ENCODE data around the gene TMEFF2.

The TMEFF2 gene

GRCh38 chr2:192007581-192008228 is 187.0 kb downstream of the TMEFF2 start:
- TF ChIP-seq GATA2 (IDR thresholded peaks at IDR 0.05; ENCODE audit: low read depth, low read length) (no peak), GATA3 (IDR thresholded peaks at IDR 0.05; ENCODE audit: low read depth, low read length) (no peak)

DNA sequence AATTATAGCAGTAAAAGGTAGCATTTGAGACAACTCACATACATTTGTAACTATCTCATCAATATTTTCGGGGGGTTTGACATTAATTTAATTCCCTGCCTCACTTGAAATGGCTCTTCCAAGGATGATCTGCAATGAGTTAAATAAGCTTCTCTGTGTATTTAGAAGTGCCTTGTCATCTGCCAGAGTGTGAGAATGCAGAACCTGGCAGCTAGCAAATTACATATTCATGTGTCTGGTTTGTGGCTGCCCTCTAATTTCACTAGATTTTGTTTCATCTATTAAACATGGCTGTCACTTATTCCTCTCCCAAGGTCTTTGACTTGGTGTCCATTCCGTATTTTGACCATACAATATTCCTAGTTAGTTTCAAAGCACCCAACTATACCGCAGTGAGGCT is 189.5 kb downstream of the TMEFF2 start:
- TF ChIP-seq GATA2 (IDR thresholded peaks at IDR 0.05; ENCODE audit: low read depth, low read length) (no peak), GATA3 (IDR thresholded peaks at IDR 0.05; ENCODE audit: low read depth, low read length) (no peak)

GRCh38 chr2:192004188-192004963 is 190.4 kb downstream of the TMEFF2 start:
- no peak for TF ChIP-seq GATA2 (IDR thresholded peaks at IDR 0.05; ENCODE audit: low read depth, low read length)
- TF ChIP-seq GATA3 (IDR thresholded peaks at IDR 0.05; ENCODE audit: low read depth, low read length), result no peak

DNA sequence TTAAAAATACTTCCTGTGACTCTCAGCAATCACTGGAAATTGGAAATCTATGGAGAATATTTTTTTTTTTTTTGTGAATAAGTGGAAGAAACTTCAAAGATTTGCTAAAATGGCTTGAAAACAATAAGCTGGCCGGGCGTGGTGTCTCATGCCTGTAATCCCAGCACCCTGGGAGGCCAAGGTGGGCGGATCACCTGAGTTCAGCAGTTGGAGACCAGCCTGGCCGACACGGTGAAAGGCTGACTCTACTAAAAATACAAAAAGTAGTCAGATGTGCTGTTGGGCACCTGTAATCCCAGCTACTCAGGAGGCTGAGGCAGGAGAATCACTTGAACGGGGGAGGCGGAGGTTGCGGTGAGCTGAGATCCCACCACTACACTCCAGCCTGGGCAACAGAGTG is 192.3 kb downstream of the TMEFF2 start:
- TF ChIP-seq GATA2 (IDR thresholded peaks at IDR 0.05; ENCODE audit: low read depth, low read length), result no peak
- TF ChIP-seq GATA3 (IDR thresholded peaks at IDR 0.05; ENCODE audit: low read depth, low read length), result no peak

DNA sequence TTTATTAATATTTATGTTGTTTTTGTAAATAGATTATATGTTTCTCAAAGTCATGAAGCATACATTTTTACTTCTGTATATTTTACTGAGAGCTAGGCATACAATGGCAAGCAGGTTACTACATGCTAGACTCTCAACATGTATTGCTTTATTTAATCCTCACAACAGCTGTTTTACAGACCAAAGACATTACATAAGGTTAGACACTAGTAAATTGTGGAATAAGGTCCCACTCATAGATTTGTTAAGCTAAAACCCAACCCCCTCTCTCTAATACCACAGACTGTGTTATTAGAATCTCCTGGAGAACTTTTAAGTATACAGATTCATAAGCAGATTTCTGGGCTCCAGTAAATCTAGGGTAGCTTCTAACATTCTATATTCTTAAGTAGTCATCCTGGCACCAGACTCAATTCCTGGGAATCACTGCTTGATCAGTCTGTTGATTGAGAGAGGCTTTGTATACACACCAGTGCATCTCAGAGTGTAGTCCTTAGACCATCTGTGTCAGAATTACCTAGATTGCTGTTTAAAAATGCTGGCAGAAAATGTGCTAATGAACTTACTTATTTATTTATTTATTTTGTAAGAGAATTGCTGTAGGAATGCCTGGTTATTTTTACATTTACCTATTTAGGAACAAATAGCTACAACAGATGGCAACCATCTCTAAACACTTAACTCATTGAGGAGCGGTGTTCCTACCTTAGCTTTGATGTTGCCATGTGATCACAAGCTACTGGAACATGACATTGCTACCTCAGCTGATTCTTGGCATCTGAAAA is 194.3 kb downstream of the TMEFF2 start:
- no peak for TF ChIP-seq GATA2 (IDR thresholded peaks at IDR 0.05; ENCODE audit: low read depth, low read length)
- TF ChIP-seq GATA3 (IDR thresholded peaks at IDR 0.05; ENCODE audit: low read depth, low read length), result no peak

GRCh38 chr2:191999101-191999841 is 195.5 kb downstream of the TMEFF2 start:
- TF ChIP-seq GATA2 (IDR thresholded peaks at IDR 0.05; ENCODE audit: low read depth, low read length), result no peak
- TF ChIP-seq GATA3 (IDR thresholded peaks at IDR 0.05; ENCODE audit: low read depth, low read length), result no peak

GRCh38 chr2:191995285-191995684 is 199.4 kb downstream of the TMEFF2 start:
- TF ChIP-seq GATA2 (IDR thresholded peaks at IDR 0.05; ENCODE audit: low read depth, low read length), result no peak
- TF ChIP-seq GATA3 (IDR thresholded peaks at IDR 0.05; ENCODE audit: low read depth, low read length), result no peak

GRCh38 chr2:191994749-191995148 is 200.0 kb downstream of the TMEFF2 start:
- TF ChIP-seq GATA2 (IDR thresholded peaks at IDR 0.05; ENCODE audit: low read depth, low read length) (no peak), GATA3 (IDR thresholded peaks at IDR 0.05; ENCODE audit: low read depth, low read length) (no peak)

- no peak for TF ChIP-seq GATA2 (IDR thresholded peaks at IDR 0.05; ENCODE audit: low read depth, low read length)
- no peak for TF ChIP-seq GATA3 (IDR thresholded peaks at IDR 0.05; ENCODE audit: low read depth, low read length)
Observed at GRCh38 chr2:191991442-191991841, 203.3 kb downstream of the TMEFF2 start.

- TF ChIP-seq GATA2 (IDR thresholded peaks at IDR 0.05; ENCODE audit: low read depth, low read length) (no peak), GATA3 (IDR thresholded peaks at IDR 0.05; ENCODE audit: low read depth, low read length) (no peak)
Observed at GRCh38 chr2:191985740-191986139, 209.0 kb downstream of the TMEFF2 start.

GRCh38 chr2:191983591-191983990 is 211.1 kb downstream of the TMEFF2 start:
- TF ChIP-seq GATA2 (IDR thresholded peaks at IDR 0.05; ENCODE audit: low read depth, low read length) (no peak), GATA3 (IDR thresholded peaks at IDR 0.05; ENCODE audit: low read depth, low read length) (no peak)

DNA sequence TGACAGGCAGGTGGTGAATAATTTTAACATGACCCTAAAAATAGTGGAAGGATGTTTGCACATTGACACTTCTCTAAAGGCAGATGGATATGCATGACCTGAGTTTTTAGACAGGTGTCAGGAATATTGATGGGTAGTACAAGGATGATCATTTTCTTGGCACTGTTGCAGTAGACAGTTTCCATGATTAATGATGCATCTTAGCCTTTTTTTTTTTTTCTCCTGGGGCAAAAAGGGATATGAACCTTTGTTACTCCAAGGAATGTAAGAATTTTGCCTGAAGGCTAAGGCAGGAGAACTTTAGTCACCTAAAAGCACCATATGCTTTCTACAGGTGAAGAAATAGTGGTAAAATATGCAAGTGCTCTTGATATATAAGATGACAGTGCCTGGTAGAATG is 211.5 kb downstream of the TMEFF2 start:
- TF ChIP-seq GATA2 (IDR thresholded peaks at IDR 0.05; ENCODE audit: low read depth, low read length), result no peak
- TF ChIP-seq GATA3 (IDR thresholded peaks at IDR 0.05; ENCODE audit: low read depth, low read length), result no peak

DNA sequence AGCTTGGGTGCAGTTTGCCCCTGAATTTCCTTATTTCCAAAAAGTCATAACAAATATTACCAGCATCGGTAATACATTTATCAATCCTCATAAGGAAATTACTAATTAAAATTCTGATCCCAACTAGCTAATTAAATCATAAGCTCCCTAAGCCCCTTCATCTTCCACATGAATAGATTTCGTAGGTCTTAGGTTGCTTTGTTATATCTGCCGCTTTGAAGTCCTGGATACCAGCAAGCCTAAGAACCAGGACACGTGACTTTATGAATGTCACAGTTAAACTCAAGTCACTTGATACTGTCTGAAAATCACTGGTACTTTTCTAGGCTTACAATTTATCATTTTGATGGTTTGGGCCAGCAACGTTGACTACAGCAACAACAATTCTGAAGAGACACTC is 213.0 kb downstream of the TMEFF2 start:
- TF ChIP-seq GATA2 (IDR thresholded peaks at IDR 0.05; ENCODE audit: low read depth, low read length), result no peak
- no peak for TF ChIP-seq GATA3 (IDR thresholded peaks at IDR 0.05; ENCODE audit: low read depth, low read length)

GRCh38 chr2:191980483-191980882 is 214.2 kb downstream of the TMEFF2 start:
- no peak for TF ChIP-seq GATA3 (IDR thresholded peaks at IDR 0.05; ENCODE audit: low read depth, low read length)
- no peak for TF ChIP-seq GATA2 (IDR thresholded peaks at IDR 0.05; ENCODE audit: low read depth, low read length)

Data from SH-SY5Y (cell line).